K562 (cell line): Measurements from ENCODE around the gene PGGHG. TPM values are rescaled to one million over a fixed set of nuclear protein-coding genes. Genes with fewer than 3 reads are reported as not detected.
A peak's percentile ranks its signal among the peaks of the same experiment; 100 is the strongest.

Experiments
- NR4A1 ChIP-seq, 2 experiments: fragments of 250-450 bp in 1 of 2; fragments of 450-650 bp in 1 of 2; sonication (Bioruptor Pico) in 1 of 2; IDR thresholded peaks; 2 replicates each; pipeline versions ENCODE4 v1.4.0 to v1.6.1; 2016 to 2020; ENCODE audit warnings: mild to moderate bottlenecking in 2 of 2, missing compliant biosample characterization in 1 of 2, missing genetic modification characterization in 1 of 2, moderate library complexity in 1 of 2
- PRPF4 ChIP-seq: fragments of 200-400 bp; formaldehyde crosslinking; IDR thresholded peaks from one replicate; pipeline ENCODE4 v1.6.1; 2017; ENCODE audit warnings: low read length, low read depth, mild to moderate bottlenecking; ENCODE audit not compliant: insufficient read depth, poor library complexity, severe bottlenecking
- ZC3H4 ChIP-seq: sonication (generic); formaldehyde crosslinking; IDR thresholded peaks from 2 replicates; pipeline ENCODE4 v1.9.0; 2021; ENCODE audit warnings: missing genetic modification reagents, borderline replicate concordance
- polyA plus RNA-seq, 8 experiments: library from polyadenylated mRNA; depleted of rRNA in 4 of 8; stranded (reverse) in 5 of 8; unstranded in 3 of 8; fragments of >200 nt; fragmentation: Nextera tagmentation in 2 of 8; fragmentation: Illumina TruSeq in 1 of 8; extraction: Ambion mirVana in 2 of 8; extraction: Trizol in 1 of 8; gene quantifications; 2 replicates each; pipeline versions ENCODE4 v1.2.1 to v1.2.3, GENCODE V29; 2011 to 2014; ENCODE audit warnings: inconsistent platforms in 1 of 8, missing spikeins in 1 of 8
- total RNA-seq, 7 experiments: library from RNA; depleted of rRNA in 6 of 7; stranded (reverse); fragments of >200 nt in 6 of 7; fragmentation: Illumina TruSeq in 2 of 7; extraction: Trizol in 2 of 7; gene quantifications; 2 replicates each; pipeline versions ENCODE4 v1.2.1 to v1.2.3, GENCODE V29; 2011 to 2021; ENCODE audit warnings: low replicate concordance in 1 of 7
- TF ChIP-seq, protein P1 (sequence below), 2 experiments: fragments of 450-650 bp in 1 of 2; sonication (generic) in 1 of 2; formaldehyde crosslinking in 1 of 2; IDR thresholded peaks; 2 replicates each; pipeline versions ENCODE4 v1.7.1 to v1.9.0; 2016 to 2022; ENCODE audit warnings: inconsistent platforms in 1 of 2, mild to moderate bottlenecking in 1 of 2, missing genetic modification reagents in 1 of 2
- TF ChIP-seq, protein P2 (sequence below), 2 experiments: fragments of 450-650 bp; IDR thresholded peaks; 2 replicates each; pipeline ENCODE4 v1.6.1; 2016
- TF ChIP-seq, protein P3 (sequence below): fragments of 450-650 bp; IDR thresholded peaks from 2 replicates; pipeline ENCODE4 v1.6.1; 2017; ENCODE audit warnings: antibody characterized with exemption, mild to moderate bottlenecking
- TF ChIP-seq, protein P4 (sequence below): sonication (generic); formaldehyde crosslinking; IDR thresholded peaks from 2 replicates; pipeline ENCODE4 v1.8.1; 2023; ENCODE audit warnings: mild to moderate bottlenecking, missing genetic modification reagents

The PGGHG gene
- total and polyA plus RNA-seq, 9 of the 15 experiments (the other 6 are each of a cell fraction or from before 2014, with no cell fraction given): 0.38 to 85.1 (median 18.1) TPM

DNA sequence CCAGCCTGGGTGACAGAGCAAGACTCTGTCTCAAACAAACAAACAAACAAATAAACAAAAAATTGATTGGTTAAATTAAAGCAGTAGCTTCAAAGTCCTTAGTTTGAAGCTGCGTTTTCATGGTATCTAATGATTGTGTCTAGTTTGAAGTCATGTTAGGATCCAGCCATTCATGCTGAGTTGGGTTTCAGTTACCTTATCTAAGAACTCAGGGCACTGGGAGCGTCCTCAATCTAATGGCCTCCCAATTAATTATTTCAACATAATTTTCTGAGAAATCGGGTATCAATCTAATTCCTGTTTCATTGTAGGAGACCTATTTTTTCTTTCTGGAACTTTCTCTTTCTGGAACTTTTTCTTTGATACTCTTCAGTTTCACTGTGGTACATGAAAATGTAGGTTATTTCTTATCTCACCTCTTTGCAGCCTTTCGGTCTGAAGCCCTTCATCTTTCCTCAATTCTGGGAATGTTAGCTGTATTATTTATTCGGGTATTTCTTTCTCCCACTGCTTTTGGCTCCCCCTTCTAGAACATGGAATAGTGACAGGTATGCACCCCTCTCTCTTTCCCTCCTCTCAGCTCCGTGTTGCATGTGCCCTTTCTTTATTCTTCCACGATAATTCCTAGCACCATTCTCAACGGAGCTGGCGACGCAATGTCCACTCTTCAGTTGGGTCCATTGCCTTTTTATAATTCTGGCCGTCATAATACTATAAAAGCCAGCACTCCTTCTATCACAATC lies 56.1 kb downstream of the PGGHG start (continued):
- TF ChIP-seq, protein P1, sequence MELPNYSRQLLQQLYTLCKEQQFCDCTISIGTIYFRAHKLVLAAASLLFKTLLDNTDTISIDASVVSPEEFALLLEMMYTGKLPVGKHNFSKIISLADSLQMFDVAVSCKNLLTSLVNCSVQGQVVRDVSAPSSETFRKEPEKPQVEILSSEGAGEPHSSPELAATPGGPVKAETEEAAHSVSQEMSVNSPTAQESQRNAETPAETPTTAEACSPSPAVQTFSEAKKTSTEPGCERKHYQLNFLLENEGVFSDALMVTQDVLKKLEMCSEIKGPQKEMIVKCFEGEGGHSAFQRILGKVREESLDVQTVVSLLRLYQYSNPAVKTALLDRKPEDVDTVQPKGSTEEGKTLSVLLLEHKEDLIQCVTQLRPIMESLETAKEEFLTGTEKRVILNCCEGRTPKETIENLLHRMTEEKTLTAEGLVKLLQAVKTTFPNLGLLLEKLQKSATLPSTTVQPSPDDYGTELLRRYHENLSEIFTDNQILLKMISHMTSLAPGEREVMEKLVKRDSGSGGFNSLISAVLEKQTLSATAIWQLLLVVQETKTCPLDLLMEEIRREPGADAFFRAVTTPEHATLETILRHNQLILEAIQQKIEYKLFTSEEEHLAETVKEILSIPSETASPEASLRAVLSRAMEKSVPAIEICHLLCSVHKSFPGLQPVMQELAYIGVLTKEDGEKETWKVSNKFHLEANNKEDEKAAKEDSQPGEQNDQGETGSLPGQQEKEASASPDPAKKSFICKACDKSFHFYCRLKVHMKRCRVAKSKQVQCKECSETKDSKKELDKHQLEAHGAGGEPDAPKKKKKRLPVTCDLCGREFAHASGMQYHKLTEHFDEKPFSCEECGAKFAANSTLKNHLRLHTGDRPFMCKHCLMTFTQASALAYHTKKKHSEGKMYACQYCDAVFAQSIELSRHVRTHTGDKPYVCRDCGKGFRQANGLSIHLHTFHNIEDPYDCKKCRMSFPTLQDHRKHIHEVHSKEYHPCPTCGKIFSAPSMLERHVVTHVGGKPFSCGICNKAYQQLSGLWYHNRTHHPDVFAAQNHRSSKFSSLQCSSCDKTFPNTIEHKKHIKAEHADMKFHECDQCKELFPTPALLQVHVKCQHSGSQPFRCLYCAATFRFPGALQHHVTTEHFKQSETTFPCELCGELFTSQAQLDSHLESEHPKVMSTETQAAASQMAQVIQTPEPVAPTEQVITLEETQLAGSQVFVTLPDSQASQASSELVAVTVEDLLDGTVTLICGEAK (IDR thresholded peaks at IDR 0.05): 0 out of 2 replicates have a peak, but pooled peaks have one; percentile 30
- TF ChIP-seq, protein P1 (CRISPR knock-in tag; IDR thresholded peaks at IDR 0.05): no peak
- TF ChIP-seq, protein P2, sequence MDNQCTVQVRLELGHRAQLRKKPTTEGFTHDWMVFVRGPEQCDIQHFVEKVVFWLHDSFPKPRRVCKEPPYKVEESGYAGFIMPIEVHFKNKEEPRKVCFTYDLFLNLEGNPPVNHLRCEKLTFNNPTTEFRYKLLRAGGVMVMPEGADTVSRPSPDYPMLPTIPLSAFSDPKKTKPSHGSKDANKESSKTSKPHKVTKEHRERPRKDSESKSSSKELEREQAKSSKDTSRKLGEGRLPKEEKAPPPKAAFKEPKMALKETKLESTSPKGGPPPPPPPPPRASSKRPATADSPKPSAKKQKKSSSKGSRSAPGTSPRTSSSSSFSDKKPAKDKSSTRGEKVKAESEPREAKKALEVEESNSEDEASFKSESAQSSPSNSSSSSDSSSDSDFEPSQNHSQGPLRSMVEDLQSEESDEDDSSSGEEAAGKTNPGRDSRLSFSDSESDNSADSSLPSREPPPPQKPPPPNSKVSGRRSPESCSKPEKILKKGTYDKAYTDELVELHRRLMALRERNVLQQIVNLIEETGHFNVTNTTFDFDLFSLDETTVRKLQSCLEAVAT (IDR thresholded peaks at IDR 0.05): 0 out of 4 replicates have a peak, but pooled peaks of 1 of the 2 experiments have one; percentile 58
- TF ChIP-seq NR4A1 (CRISPR knock-in tag; IDR thresholded peaks at IDR 0.05): no peak
- TF ChIP-seq NR4A1 (tag; IDR thresholded peaks at IDR 0.05): no peak
- TF ChIP-seq, protein P3, sequence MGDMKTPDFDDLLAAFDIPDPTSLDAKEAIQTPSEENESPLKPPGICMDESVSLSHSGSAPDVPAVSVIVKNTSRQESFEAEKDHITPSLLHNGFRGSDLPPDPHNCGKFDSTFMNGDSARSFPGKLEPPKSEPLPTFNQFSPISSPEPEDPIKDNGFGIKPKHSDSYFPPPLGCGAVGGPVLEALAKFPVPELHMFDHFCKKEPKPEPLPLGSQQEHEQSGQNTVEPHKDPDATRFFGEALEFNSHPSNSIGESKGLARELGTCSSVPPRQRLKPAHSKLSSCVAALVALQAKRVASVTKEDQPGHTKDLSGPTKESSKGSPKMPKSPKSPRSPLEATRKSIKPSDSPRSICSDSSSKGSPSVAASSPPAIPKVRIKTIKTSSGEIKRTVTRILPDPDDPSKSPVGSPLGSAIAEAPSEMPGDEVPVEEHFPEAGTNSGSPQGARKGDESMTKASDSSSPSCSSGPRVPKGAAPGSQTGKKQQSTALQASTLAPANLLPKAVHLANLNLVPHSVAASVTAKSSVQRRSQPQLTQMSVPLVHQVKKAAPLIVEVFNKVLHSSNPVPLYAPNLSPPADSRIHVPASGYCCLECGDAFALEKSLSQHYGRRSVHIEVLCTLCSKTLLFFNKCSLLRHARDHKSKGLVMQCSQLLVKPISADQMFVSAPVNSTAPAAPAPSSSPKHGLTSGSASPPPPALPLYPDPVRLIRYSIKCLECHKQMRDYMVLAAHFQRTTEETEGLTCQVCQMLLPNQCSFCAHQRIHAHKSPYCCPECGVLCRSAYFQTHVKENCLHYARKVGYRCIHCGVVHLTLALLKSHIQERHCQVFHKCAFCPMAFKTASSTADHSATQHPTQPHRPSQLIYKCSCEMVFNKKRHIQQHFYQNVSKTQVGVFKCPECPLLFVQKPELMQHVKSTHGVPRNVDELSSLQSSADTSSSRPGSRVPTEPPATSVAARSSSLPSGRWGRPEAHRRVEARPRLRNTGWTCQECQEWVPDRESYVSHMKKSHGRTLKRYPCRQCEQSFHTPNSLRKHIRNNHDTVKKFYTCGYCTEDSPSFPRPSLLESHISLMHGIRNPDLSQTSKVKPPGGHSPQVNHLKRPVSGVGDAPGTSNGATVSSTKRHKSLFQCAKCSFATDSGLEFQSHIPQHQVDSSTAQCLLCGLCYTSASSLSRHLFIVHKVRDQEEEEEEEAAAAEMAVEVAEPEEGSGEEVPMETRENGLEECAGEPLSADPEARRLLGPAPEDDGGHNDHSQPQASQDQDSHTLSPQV: peak; percentile 62; the same call in 1 of the 2 replicates
- no peak for TF ChIP-seq PRPF4
- TF ChIP-seq, protein P4, sequence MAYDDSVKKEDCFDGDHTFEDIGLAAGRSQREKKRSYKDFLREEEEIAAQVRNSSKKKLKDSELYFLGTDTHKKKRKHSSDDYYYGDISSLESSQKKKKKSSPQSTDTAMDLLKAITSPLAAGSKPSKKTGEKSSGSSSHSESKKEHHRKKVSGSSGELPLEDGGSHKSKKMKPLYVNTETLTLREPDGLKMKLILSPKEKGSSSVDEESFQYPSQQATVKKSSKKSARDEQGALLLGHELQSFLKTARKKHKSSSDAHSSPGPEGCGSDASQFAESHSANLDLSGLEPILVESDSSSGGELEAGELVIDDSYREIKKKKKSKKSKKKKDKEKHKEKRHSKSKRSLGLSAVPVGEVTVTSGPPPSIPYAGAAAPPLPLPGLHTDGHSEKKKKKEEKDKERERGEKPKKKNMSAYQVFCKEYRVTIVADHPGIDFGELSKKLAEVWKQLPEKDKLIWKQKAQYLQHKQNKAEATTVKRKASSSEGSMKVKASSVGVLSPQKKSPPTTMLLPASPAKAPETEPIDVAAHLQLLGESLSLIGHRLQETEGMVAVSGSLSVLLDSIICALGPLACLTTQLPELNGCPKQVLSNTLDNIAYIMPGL (CRISPR knock-in tag): no peak
- TF ChIP-seq ZC3H4 (CRISPR knock-in tag): no peak
